Fibroblast of skin of scalp (primary cell): Measurements from ENCODE around the gene CHMP5.
A peak's percentile ranks its signal among the peaks of the same experiment; 100 is the strongest.
"Not testable (repeated sequence)": the region's sequence is repeated elsewhere in the genome, so short reads cannot be mapped to it uniquely, and the experiment has no call there.

Source experiments
- DNase-seq: peaks from one replicate; pipeline ENCODE4 v3.0.0-alpha.2; 2013

CHMP5 gene

DNA sequence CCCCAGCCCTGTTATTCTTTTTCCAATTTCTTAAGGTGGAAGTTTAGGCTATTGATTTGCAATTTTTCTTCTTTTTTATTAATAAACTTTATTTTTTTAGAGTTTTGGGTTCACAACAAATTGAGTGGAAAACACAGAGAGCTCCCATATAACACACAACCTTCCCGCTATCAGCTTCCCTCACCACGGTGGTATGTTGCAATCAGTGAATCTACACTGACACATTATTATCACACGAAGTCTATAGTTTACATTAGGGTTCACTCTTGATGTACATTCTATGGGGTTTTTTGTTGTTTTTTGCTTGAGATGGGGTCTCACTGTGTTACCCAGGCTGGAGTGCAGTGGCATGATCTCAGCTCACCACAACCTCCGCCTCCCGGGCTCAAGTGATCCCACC lies 20.7 kb downstream of the CHMP5 start:
- DNase-seq = no peak

DNA sequence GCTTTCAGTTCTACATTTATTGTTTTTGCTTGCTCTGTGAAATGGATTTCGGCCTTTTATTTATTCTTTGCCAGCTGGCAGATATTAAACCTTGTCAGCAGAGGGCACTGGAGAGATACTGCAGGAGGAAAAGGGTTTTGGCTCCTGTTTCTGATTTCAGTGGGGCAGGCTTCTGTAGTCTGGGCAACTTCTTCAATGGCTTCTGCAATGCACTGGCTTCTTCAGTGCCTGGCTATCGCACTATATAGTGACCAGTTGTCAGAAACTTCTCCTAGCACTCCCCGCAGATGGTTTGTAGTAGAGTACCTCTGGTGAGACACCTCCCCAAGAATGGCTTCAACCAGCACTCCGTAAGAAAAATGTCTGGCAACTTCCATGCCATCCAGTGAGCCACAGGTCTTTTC lies 22.2 kb downstream of the CHMP5 start:
- peak; percentile 73 for DNase-seq

- DNase-seq = no peak
These were observed 23.4 kb downstream of the CHMP5 start for GRCh38 chr9:33288235-33288634.

GRCh38 chr9:33288828-33289483 lies 24.1 kb downstream of the CHMP5 start:
- DNase-seq = no peak

GRCh38 chr9:33289496-33289895 lies 24.6 kb downstream of the CHMP5 start:
- DNase-seq = no peak

- DNase-seq = no peak
These were observed 25.0 kb downstream of the CHMP5 start for GRCh38 chr9:33289936-33290246.

DNA sequence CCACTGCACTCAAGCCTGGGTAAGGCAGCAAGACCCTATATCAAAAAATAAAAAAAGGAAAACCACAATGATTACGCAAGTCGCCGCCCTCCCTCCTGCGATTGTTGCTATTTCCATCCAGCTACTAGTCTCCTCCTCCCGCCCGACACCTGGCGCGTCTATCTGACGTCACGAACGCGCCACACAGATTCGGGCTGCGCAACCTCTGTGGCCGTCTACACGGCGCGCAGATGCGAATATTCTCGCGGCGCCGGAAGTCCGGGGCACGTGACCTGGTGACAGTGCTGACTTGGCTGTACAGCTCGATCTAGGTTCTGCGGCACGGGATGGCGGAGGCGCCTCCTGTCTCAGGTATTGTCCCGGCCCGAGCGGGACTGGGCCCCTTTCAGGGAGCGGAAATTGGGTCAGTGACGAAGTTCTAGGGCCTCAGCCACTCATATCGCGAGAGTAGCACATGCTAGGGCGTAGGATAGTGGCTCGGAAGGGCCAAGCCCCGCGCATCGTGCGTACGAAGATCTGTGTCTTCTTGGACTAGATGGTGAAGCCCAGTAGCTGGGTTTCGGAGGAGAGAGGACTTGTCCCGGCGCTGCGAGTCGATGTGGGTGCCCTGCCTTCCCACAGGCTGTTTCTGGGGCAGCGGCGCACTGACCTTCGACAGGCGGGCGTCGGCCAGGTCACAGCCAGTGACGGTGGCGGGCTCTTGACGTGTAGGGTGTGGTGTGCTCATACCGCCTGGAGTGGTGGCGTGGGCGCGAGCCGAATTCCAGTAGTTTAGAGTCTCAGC lies 25.6 kb downstream of the CHMP5 start, which contains the start of gene NFX1:
NFX1 (plus strand) TSS at position 270 of the 784 bp plus-strand sequence; CDS start at position 327, 57 bp downstream.
- DNase-seq = peak; percentile 99

DNA sequence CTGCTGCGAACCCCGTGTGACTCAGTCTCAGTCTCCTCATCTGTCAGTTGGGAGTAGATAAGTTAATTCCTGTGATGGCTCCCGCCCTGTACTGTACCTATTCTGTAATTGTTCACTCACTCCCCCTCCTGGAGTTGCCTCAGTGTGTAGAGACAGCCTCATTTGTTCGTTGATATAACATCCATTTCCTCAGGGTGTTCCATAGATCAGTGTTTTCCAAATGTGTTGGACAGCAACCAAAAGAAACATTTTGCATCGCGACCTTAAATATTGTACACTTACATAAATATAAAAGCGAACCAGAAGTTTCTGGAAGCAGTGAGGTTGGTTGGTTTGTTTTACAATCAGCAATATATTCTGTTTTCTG lies 26.2 kb downstream of the CHMP5 start:
- DNase-seq = no peak

GRCh38 chr9:33291901-33292300 lies 27.1 kb downstream of the CHMP5 start:
- no peak for DNase-seq

- no peak for DNase-seq
These were observed 28.9 kb downstream of the CHMP5 start for GRCh38 chr9:33293782-33294181.

DNA sequence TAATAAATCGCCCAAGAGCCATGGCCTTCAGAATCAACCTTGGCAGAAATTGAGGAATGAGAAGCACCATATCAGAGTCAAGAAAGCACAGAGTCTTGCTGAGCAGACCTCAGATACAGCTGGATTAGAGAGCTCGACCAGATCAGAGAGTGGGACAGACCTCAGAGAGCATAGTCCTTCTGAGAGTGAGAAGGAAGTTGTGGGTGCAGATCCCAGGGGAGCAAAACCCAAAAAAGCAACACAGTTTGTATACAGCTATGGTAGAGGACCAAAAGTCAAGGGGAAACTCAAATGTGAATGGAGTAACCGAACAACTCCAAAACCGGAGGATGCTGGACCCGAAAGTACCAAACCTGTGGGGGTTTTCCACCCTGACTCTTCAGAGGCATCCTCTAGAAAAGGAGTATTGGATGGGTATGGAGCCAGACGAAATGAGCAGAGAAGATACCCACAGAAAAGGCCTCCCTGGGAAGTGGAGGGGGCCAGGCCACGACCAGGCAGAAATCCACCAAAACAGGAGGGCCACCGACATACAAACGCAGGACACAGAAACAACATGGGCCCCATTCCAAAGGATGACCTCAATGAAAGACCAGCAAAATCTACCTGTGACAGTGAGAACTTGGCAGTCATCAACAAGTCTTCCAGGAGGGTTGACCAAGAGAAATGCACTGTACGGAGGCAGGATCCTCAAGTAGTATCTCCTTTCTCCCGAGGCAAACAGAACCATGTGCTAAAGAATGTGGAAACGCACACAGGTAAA lies 30.0 kb downstream of the CHMP5 start:
- DNase-seq = no peak

- no peak for DNase-seq
These were observed 30.7 kb downstream of the CHMP5 start for GRCh38 chr9:33295571-33295970.

- no peak for DNase-seq
These were observed 32.6 kb downstream of the CHMP5 start for GRCh38 chr9:33297432-33297831.

- no peak for DNase-seq
These were observed 35.7 kb downstream of the CHMP5 start for GRCh38 chr9:33300546-33300945.

- DNase-seq = no peak
These were observed 39.5 kb downstream of the CHMP5 start for GRCh38 chr9:33304362-33304761.

DNA sequence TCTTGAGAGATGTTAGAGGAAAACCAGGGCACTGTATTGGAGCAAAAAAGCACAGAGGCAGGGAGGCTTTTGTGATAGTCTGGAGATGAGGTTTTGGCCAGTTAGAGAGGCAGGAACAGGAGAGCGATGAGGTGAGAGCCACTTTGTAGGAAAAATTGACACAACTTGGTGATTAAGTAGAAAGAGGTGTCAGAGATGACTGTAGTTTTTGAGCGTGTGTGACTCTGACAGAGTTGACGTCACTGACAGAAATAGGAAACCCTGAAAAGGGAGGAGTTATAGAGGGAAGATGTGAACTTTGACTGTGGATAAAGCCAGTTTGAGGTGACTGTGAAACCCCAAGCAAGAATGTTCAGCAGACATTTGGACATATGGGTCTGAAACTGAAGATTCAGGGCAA lies 41.2 kb downstream of the CHMP5 start:
- no peak for DNase-seq

- DNase-seq = no peak
These were observed 42.2 kb downstream of the CHMP5 start for GRCh38 chr9:33307067-33307466.

DNA sequence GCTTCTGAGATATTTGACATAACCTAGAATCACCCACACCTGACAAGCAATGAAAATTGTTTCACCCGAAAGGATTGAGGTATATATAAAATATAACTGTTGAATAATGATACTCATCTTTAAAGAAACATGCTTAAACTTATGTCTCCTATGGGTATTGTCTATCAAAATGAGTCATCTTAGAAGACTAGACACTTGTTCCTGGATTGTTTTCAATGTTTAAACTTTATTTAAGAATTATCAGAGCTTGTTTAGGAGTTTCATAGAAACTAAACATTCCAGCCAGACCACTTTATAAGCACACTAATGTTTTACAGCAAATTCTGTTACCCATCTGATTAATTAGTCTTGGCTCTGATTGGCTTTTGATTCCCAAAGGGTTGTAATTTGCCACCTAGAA lies 45.1 kb downstream of the CHMP5 start:
- DNase-seq = no peak

- no peak for DNase-seq
These were observed 45.9 kb downstream of the CHMP5 start for GRCh38 chr9:33310748-33311147.

DNA sequence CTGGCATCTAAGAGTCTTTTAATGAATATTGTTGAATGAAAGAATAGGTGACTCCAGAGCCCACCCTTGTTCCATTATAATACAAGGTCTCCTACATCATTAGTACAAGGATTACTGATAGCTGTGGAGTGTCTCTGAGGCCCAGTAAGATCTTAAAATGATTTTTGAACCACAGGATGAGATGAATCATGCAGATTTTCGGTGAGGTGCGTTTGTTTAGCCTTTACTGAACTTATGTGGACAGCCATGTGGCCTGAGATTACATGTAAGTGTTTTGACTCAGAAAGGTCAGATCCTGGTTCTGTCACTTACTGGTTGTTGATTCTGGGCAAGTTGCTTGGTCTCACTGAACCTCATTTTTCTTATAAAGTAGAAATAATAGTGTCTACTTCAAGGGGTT lies 47.1 kb downstream of the CHMP5 start:
- no peak for DNase-seq

DNA sequence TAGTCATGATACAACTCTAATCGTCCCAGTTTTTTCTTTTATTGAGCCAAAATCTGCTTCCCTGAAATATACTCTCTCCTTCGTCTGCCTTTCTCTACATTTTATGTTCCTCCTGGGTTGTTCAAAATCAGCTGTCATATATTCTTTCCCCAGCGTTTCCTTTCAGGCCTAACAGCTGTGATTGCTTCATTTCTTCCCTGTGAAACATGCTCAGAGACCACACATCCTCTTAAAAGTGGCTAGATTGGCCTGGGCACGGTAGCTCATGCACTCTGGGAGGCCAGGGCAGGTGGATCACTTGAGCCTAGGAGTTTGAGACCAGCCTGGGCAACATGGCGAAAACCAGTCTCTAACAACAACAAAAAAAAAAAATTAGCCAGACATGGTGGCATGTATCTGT lies 50.5 kb downstream of the CHMP5 start:
- no peak for DNase-seq

- DNase-seq = not testable (repeated sequence)
These were observed 52.3 kb downstream of the CHMP5 start for GRCh38 chr9:33317136-33317535.

DNA sequence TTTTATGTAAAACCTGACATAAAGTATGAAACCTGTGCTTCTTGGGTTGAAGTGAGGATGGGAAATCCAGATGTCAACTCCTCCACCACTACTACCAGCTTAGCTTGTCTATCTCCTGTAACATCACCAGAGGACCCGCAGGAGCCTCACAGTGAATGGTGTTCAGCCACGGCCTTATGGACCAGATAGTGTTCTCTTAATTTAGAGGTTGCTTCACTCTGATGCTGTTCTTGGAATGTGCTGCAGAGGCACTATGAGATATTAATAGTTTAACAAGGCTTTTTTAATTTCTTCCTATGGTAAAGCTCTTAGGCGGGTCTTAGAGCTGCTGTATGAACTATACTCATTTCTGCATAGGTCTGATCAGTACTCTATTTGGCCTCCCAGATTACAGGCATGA lies 53.4 kb downstream of the CHMP5 start:
- DNase-seq = no peak

GRCh38 chr9:33318781-33319180 lies 53.9 kb downstream of the CHMP5 start:
- DNase-seq = no peak
